Measurements from ENCODE around the gene NAALADL2. TPM values are rescaled to one million over a fixed set of nuclear protein-coding genes. Genes with fewer than 3 reads are reported as not detected.

Gene NAALADL2
- total RNA-seq, 1 experiment from 2014 or later: 1.9 TPM

- no peaks in the 10 kb centered on the region for H3K9me3 ChIP-seq (ENCODE audit: low read length)
- H3K4me3 ChIP-seq (ENCODE audit: low read length): no peak overlapping the region
- no peaks in the 10 kb centered on the region for H3K27me3 ChIP-seq (ENCODE audit: low read length)
- intact Hi-C loops (cut with micrococcal nuclease): loop anchor here (5.0 to 10.0 kb wide), 2 partner anchors 260 to 1023 kb away; no protein-coding TSS in a partner anchor
- H2AFZ ChIP-seq (ENCODE audit: low read length): 0 out of 2 replicates have a peak overlapping the region, but pooled peaks have one; percentile 29
- H3K9me2 ChIP-seq (replicated peaks; ENCODE audit: low read length): no peaks in the 10 kb centered on the region
- H3K9ac ChIP-seq (ENCODE audit: low read length): no peak overlapping the region
- no peaks in the 10 kb centered on the region for H3F3A ChIP-seq (ENCODE audit: low read length, unreplicated experiment)
- peak overlapping the region; percentile 17; the same call in 1 of the 2 replicates for H3K4me2 ChIP-seq (ENCODE audit: low read length)
- TF ChIP-seq EZH2 (IDR thresholded peaks at IDR 0.05; ENCODE audit: low read length, unreplicated experiment) (no peak), EZH2phosphoT487 (IDR thresholded peaks at IDR 0.05; ENCODE audit: borderline replicate concordance, low read length) (no peak), CTCF (conservative IDR thresholded peaks at IDR 0.05; ENCODE audit: low read depth, low read length) (no peak)
- no TSS peak for BruUV-seq (replicated peaks)
- H3K79me2 ChIP-seq (ENCODE audit: low read length): no peaks in the 10 kb centered on the region
- CTCF ChIA-PET: no interaction called here
- ATAC-seq: peak; percentile 14; the same call in 1 of the 2 replicates
- H3K36me3 ChIP-seq (ENCODE audit: low read depth, low read length): no peaks in the 10 kb centered on the region
- DNase-seq: no peak
- peaks cover 23% of the 10 kb centered on the region for H3K4me1 ChIP-seq (ENCODE audit: insufficient read depth, low read length)
- 0 out of 2 replicates have a peak overlapping the region, but pooled peaks have one; percentile 8 for H3K27ac ChIP-seq (ENCODE audit: low read length)
- POLR2A ChIA-PET (ENCODE audit: unreplicated experiment): no interaction called here
- H4K20me1 ChIP-seq (ENCODE audit: low read length): no peaks in the 10 kb centered on the region
Measured at GRCh38 chr3:175411946-175412345, 552.8 kb downstream of the NAALADL2 start.

GRCh38 chr3:175413926-175414325, 554.8 kb downstream of the NAALADL2 start:
- Histone ChIP-seq H3K27me3 (ENCODE audit: low read length) (no peaks in the 10 kb centered on the region), H3F3A (ENCODE audit: low read length, unreplicated experiment) (no peaks in the 10 kb centered on the region), H3K4me3 (ENCODE audit: low read length) (no peak overlapping the region), H3K27ac (ENCODE audit: low read length) (no peak overlapping the region), H4K20me1 (ENCODE audit: low read length) (no peaks in the 10 kb centered on the region), H3K4me1 (ENCODE audit: insufficient read depth, low read length) (peaks cover 19% of the 10 kb centered on the region), H3K79me2 (ENCODE audit: low read length) (no peaks in the 10 kb centered on the region), H3K36me3 (ENCODE audit: low read depth, low read length) (no peaks in the 10 kb centered on the region), H3K9me2 (replicated peaks; ENCODE audit: low read length) (no peaks in the 10 kb centered on the region), H3K4me2 (ENCODE audit: low read length) (no peak overlapping the region), H3K9me3 (ENCODE audit: low read length) (no peaks in the 10 kb centered on the region), H3K9ac (ENCODE audit: low read length) (no peak overlapping the region), H2AFZ (ENCODE audit: low read length) (no peak overlapping the region)
- intact Hi-C loops (cut with micrococcal nuclease): loop anchor here (2.0 to 10.0 kb wide), 3 partner anchors 67 to 1021 kb away; no protein-coding TSS in a partner anchor
- ATAC-seq (peak; percentile 80), DNase-seq (peak; percentile 79)
- ChIA-PET POLR2A (ENCODE audit: unreplicated experiment) (no interaction called here), CTCF (no interaction called here)
- no peak for TF ChIP-seq CTCF (conservative IDR thresholded peaks at IDR 0.05; ENCODE audit: low read depth, low read length)
- TF ChIP-seq EZH2phosphoT487 (IDR thresholded peaks at IDR 0.05; ENCODE audit: borderline replicate concordance, low read length): no peak
- no peak for TF ChIP-seq EZH2 (IDR thresholded peaks at IDR 0.05; ENCODE audit: low read length, unreplicated experiment)
- no TSS peak for BruUV-seq (replicated peaks)

- H3K27me3 ChIP-seq (ENCODE audit: low read length): no peaks in the 10 kb centered on the region
- DNase-seq (no peak), ATAC-seq (no peak)
- peaks cover 10% of the 10 kb centered on the region for H3K4me1 ChIP-seq (ENCODE audit: insufficient read depth, low read length)
- TF ChIP-seq CTCF (conservative IDR thresholded peaks at IDR 0.05; ENCODE audit: low read depth, low read length) (no peak), EZH2 (IDR thresholded peaks at IDR 0.05; ENCODE audit: low read length, unreplicated experiment) (no peak), EZH2phosphoT487 (IDR thresholded peaks at IDR 0.05; ENCODE audit: borderline replicate concordance, low read length) (no peak)
- H3K9ac ChIP-seq (ENCODE audit: low read length): no peak overlapping the region
- ChIA-PET CTCF (no interaction called here), POLR2A (ENCODE audit: unreplicated experiment) (no interaction called here)
- H2AFZ ChIP-seq (ENCODE audit: low read length): no peak overlapping the region
- no peaks in the 10 kb centered on the region for H3K9me2 ChIP-seq (replicated peaks; ENCODE audit: low read length)
- no peaks in the 10 kb centered on the region for H3K36me3 ChIP-seq (ENCODE audit: low read depth, low read length)
- no peak overlapping the region for H3K27ac ChIP-seq (ENCODE audit: low read length)
- intact Hi-C loops (cut with micrococcal nuclease): loop anchor here (10.0 kb wide), 1 partner anchor 1018 kb away; no protein-coding TSS in a partner anchor
- no peaks in the 10 kb centered on the region for H3F3A ChIP-seq (ENCODE audit: low read length, unreplicated experiment)
- H3K79me2 ChIP-seq (ENCODE audit: low read length): no peaks in the 10 kb centered on the region
- H3K4me3 ChIP-seq (ENCODE audit: low read length): no peak overlapping the region
- H4K20me1 ChIP-seq (ENCODE audit: low read length): no peaks in the 10 kb centered on the region
- H3K9me3 ChIP-seq (ENCODE audit: low read length): no peaks in the 10 kb centered on the region
- no peak overlapping the region for H3K4me2 ChIP-seq (ENCODE audit: low read length)
- no TSS peak for BruUV-seq (replicated peaks)
Measured at GRCh38 chr3:175416600-175416999, 557.5 kb downstream of the NAALADL2 start.
